ENCODE measurements around the gene ABL1. TPM values are rescaled to one million over a fixed set of nuclear protein-coding genes. Genes with fewer than 3 reads are reported as not detected.

ABL1 gene
- total RNA-seq, 1 donor from 2014 or later, result 118 TPM

- no peaks in the 10 kb centered on the region for H3K36me3 Mint-ChIP-seq (ENCODE audit: unreplicated experiment)
- TF ChIP-seq CTCF (IDR thresholded peaks at IDR 0.05; ENCODE audit: partially characterized antibody, unreplicated experiment), result no peak
- H3K9me3 Mint-ChIP-seq (ENCODE audit: unreplicated experiment), result no peaks in the 10 kb centered on the region
- peaks cover 2% of the 10 kb centered on the region for H3K27me3 Mint-ChIP-seq (ENCODE audit: unreplicated experiment)
- no peak overlapping the region for H3K27ac Mint-ChIP-seq (ENCODE audit: unreplicated experiment)
- peaks cover 8% of the 10 kb centered on the region for H3K4me1 Mint-ChIP-seq (ENCODE audit: low read depth, unreplicated experiment)
- peak; percentile 49 for DNase-seq
- H3K4me3 Mint-ChIP-seq (ENCODE audit: unreplicated experiment), result no peak overlapping the region
Observed at GRCh38 chr9:130917168-130917960, 82.3 kb downstream of the ABL1 start.

GRCh38 chr9:130918101-130918825, 83.2 kb downstream of the ABL1 start:
- Mint-ChIP-seq H3K27me3 (ENCODE audit: unreplicated experiment) (peaks cover 5% of the 10 kb centered on the region), H3K27ac (ENCODE audit: unreplicated experiment) (no peak overlapping the region), H3K36me3 (ENCODE audit: unreplicated experiment) (no peaks in the 10 kb centered on the region), H3K4me1 (ENCODE audit: low read depth, unreplicated experiment) (peaks cover 14% of the 10 kb centered on the region), H3K9me3 (ENCODE audit: unreplicated experiment) (no peaks in the 10 kb centered on the region), H3K4me3 (ENCODE audit: unreplicated experiment) (no peak overlapping the region)
- TF ChIP-seq CTCF (IDR thresholded peaks at IDR 0.05; ENCODE audit: partially characterized antibody, unreplicated experiment), result no peak
- no peak for DNase-seq

- H3K4me1 Mint-ChIP-seq (ENCODE audit: low read depth, unreplicated experiment), result peaks cover 12% of the 10 kb centered on the region
- no peak overlapping the region for H3K4me3 Mint-ChIP-seq (ENCODE audit: unreplicated experiment)
- no peak for DNase-seq
- H3K36me3 Mint-ChIP-seq (ENCODE audit: unreplicated experiment), result no peaks in the 10 kb centered on the region
- no peak for TF ChIP-seq CTCF (IDR thresholded peaks at IDR 0.05; ENCODE audit: partially characterized antibody, unreplicated experiment)
- H3K27ac Mint-ChIP-seq (ENCODE audit: unreplicated experiment), result no peak overlapping the region
- no peaks in the 10 kb centered on the region for H3K9me3 Mint-ChIP-seq (ENCODE audit: unreplicated experiment)
- peaks cover 5% of the 10 kb centered on the region for H3K27me3 Mint-ChIP-seq (ENCODE audit: unreplicated experiment)
Observed at GRCh38 chr9:130918826-130919558, 83.9 kb downstream of the ABL1 start.

GRCh38 chr9:130919559-130920145, 84.6 kb downstream of the ABL1 start:
- H3K4me1 Mint-ChIP-seq (ENCODE audit: low read depth, unreplicated experiment), result peaks cover 12% of the 10 kb centered on the region
- no peak for TF ChIP-seq CTCF (IDR thresholded peaks at IDR 0.05; ENCODE audit: partially characterized antibody, unreplicated experiment)
- no peak overlapping the region for H3K4me3 Mint-ChIP-seq (ENCODE audit: unreplicated experiment)
- H3K36me3 Mint-ChIP-seq (ENCODE audit: unreplicated experiment), result no peaks in the 10 kb centered on the region
- no peaks in the 10 kb centered on the region for H3K9me3 Mint-ChIP-seq (ENCODE audit: unreplicated experiment)
- no peak overlapping the region for H3K27ac Mint-ChIP-seq (ENCODE audit: unreplicated experiment)
- H3K27me3 Mint-ChIP-seq (ENCODE audit: unreplicated experiment), result peaks cover 5% of the 10 kb centered on the region
- DNase-seq, result no peak

All from glutamatergic neuron (in vitro differentiated cells).